Keratinocyte (primary cell): ENCODE measurements around the gene GRB14. TPM values are rescaled to one million over a fixed set of nuclear protein-coding genes. Genes with fewer than 3 reads are reported as not detected.

Experiments used
- DNase-seq: peaks from one replicate; pipeline ENCODE4 v3.0.0-alpha.2; 2011; ENCODE audit warnings: low read depth, missing footprints, low spot score
- FAIRE-seq: peaks from 2 replicates; lab custom pipeline; 2011; peaks lifted over from hg19 to GRCh38; lab: Jason Lieb, UNC
- H2AFZ ChIP-seq: 2 replicates; pipeline ENCODE4 v1.6.0; 2012; ENCODE audit warnings: low read length, control low read depth, inconsistent platforms; ENCODE audit not compliant: control insufficient read depth
- H3K27ac ChIP-seq: 2 replicates; pipeline ENCODE4 v1.5.1; 2011; ENCODE audit warnings: low read length; ENCODE audit not compliant: control insufficient read depth, insufficient read depth
- H3K27me3 ChIP-seq: 3 replicates; pipeline ENCODE4 v1.6.0; 2011; ENCODE audit warnings: low read length; ENCODE audit not compliant: control insufficient read depth, insufficient read depth; ENCODE audit errors: extremely low read depth
- H3K36me3 ChIP-seq, 2 experiments: 2 replicates in 1 of 2; 3 replicates in 1 of 2; pipeline ENCODE4 v1.5.1; 2011; ENCODE audit warnings: low read length in 2 of 2, mild to moderate bottlenecking in 1 of 2; ENCODE audit not compliant: control insufficient read depth in 2 of 2, insufficient read depth in 2 of 2; ENCODE audit errors: extremely low read depth in 1 of 2
- H3K4me1 ChIP-seq: 3 replicates; pipeline ENCODE4 v1.5.1; 2011; ENCODE audit warnings: low read length; ENCODE audit not compliant: control insufficient read depth, insufficient read depth; ENCODE audit errors: extremely low read depth
- H3K4me2 ChIP-seq: 3 replicates; pipeline ENCODE4 v1.6.0; 2011; ENCODE audit warnings: low read depth, low read length; ENCODE audit not compliant: control insufficient read depth, insufficient read depth; ENCODE audit errors: extremely low read depth
- H3K4me3 ChIP-seq, 3 experiments: fragments of 200-600 bp in 1 of 3; sonication (generic) in 1 of 3; 2 replicates in 2 of 3; 3 replicates in 1 of 3; pipeline ENCODE4 v1.5.1; 2011 to 2016; ENCODE audit warnings: low read length in 3 of 3, mild to moderate bottlenecking in 3 of 3, control low read depth in 2 of 3, inconsistent platforms in 1 of 3, low read depth in 1 of 3, mixed read lengths in 1 of 3, mixed run types in 1 of 3, moderate library complexity in 1 of 3; ENCODE audit not compliant: control insufficient read depth in 2 of 3, insufficient read depth in 2 of 3; ENCODE audit errors: extremely low read depth in 1 of 3
- H3K79me2 ChIP-seq: 2 replicates; pipeline ENCODE4 v1.6.0; 2012; ENCODE audit warnings: low read length; ENCODE audit not compliant: control insufficient read depth, insufficient read depth
- H3K9ac ChIP-seq: 3 replicates; pipeline ENCODE4 v1.6.0; 2011; ENCODE audit warnings: low read length; ENCODE audit not compliant: control insufficient read depth, insufficient read depth; ENCODE audit errors: extremely low read depth
- H3K9me1 ChIP-seq: 3 replicates; pipeline ENCODE4 v1.6.0; 2011; ENCODE audit warnings: low read length; ENCODE audit not compliant: control insufficient read depth, insufficient read depth; ENCODE audit errors: extremely low read depth
- H3K9me3 ChIP-seq: 2 replicates; pipeline ENCODE4 v1.5.1; 2012; ENCODE audit warnings: low read depth, low read length; ENCODE audit not compliant: control insufficient read depth
- H4K20me1 ChIP-seq: 3 replicates; pipeline ENCODE4 v1.6.0; 2011; ENCODE audit warnings: low read length; ENCODE audit not compliant: control insufficient read depth, insufficient read depth; ENCODE audit errors: extremely low read depth
- EZH2 ChIP-seq: IDR thresholded peaks from one replicate; pipeline ENCODE4 v1.6.1; 2012; ENCODE audit warnings: inconsistent platforms, mild to moderate bottlenecking, low read length, moderate library complexity
- dilution Hi-C: fragments of 300-500 bp; cut with MboI; formaldehyde crosslinking; loops from one replicate; pipeline ENCODE4 v1.7.0; 2020; ENCODE audit warnings: low sequenced_read_pairs; ENCODE audit not compliant: extremely low pct_ligation_motif_present
- polyA plus RNA-seq, 5 experiments: library from polyadenylated mRNA; depleted of rRNA in 3 of 5; stranded (reverse) in 3 of 5; stranded (forward) in 1 of 5; unstranded in 1 of 5; fragments of >200 nt; gene quantifications; 1 replicate in 1 of 5; 2 replicates in 3 of 5; 3 replicates in 1 of 5; pipeline versions ENCODE4 v1.2.1 to v1.2.3, GENCODE V29; 2011 to 2012; ENCODE audit warnings: missing spikeins in 2 of 5, low read depth in 1 of 5, low replicate concordance in 1 of 5
- TF ChIP-seq, protein P1 (sequence below), 3 experiments: IDR thresholded peaks in 1 of 3; conservative IDR thresholded peaks in 1 of 3; optimal IDR thresholded peaks in 1 of 3; 2 replicates in 2 of 3; 3 replicates in 1 of 3; pipeline versions ENCODE3 to v1.5.1; 2011; ENCODE audit warnings: low read length in 3 of 3, mild to moderate bottlenecking in 3 of 3, moderate library complexity in 2 of 3, control low read depth in 1 of 3, inconsistent platforms in 1 of 3; ENCODE audit not compliant: insufficient read depth in 2 of 3; ENCODE audit errors: extremely low read depth in 1 of 3

Gene GRB14
- polyA plus RNA-seq, 1 donor (not counting 4 experiments of a cell fraction or from before 2014, with no cell fraction given), result 4.2 TPM

DNA sequence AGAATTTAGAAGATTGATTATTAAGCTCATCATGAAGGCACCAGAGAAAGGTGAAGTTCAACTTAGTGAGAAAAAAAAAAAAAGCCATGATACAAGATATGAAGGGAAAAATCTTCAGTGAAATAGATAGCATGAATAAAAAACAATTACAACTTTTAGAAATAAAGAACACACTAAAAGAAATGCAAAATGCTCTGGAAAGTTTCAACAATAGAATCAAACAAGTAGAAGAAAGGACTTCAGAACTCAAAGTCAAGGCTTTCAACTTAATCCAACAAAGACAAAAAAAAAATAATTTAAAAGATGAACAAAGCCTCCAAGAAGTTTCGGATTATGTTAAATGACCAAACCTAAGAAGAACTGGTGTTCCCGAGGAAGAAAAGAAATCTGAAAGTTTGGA lies 105.5 kb downstream of the GRB14 start:
- no peak overlapping the region for H3K9ac ChIP-seq
- no peak overlapping the region for H2AFZ ChIP-seq
- no peaks in the 10 kb centered on the region for H3K79me2 ChIP-seq
- no peak overlapping the region for H3K4me2 ChIP-seq
- no peak for DNase-seq
- no peak overlapping the region for H3K27ac ChIP-seq
- no peaks in the 10 kb centered on the region for H3K36me3 ChIP-seq
- dilution Hi-C loops, result no loop called here
- H3K9me1 ChIP-seq, result no peaks in the 10 kb centered on the region
- TF ChIP-seq, protein P1, sequence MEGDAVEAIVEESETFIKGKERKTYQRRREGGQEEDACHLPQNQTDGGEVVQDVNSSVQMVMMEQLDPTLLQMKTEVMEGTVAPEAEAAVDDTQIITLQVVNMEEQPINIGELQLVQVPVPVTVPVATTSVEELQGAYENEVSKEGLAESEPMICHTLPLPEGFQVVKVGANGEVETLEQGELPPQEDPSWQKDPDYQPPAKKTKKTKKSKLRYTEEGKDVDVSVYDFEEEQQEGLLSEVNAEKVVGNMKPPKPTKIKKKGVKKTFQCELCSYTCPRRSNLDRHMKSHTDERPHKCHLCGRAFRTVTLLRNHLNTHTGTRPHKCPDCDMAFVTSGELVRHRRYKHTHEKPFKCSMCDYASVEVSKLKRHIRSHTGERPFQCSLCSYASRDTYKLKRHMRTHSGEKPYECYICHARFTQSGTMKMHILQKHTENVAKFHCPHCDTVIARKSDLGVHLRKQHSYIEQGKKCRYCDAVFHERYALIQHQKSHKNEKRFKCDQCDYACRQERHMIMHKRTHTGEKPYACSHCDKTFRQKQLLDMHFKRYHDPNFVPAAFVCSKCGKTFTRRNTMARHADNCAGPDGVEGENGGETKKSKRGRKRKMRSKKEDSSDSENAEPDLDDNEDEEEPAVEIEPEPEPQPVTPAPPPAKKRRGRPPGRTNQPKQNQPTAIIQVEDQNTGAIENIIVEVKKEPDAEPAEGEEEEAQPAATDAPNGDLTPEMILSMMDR (optimal IDR thresholded peaks at IDR 0.05 in 1 of 3, IDR thresholded peaks at IDR 0.05 in 1 of 3, conservative IDR thresholded peaks at IDR 0.05 in 1 of 3; ENCODE audit: extremely low read depth in 1 of 3, insufficient read depth in 2 of 3, low read length in 3 of 3), result no peak
- TF ChIP-seq EZH2, result no peak
- H3K4me3 ChIP-seq, result no peak overlapping the region
- no peak for FAIRE-seq
- no peaks in the 10 kb centered on the region for H3K9me3 ChIP-seq
- peaks cover 12% of the 10 kb centered on the region for H3K4me1 ChIP-seq
- no peaks in the 10 kb centered on the region for H3K27me3 ChIP-seq
- H4K20me1 ChIP-seq, result no peaks in the 10 kb centered on the region

DNA sequence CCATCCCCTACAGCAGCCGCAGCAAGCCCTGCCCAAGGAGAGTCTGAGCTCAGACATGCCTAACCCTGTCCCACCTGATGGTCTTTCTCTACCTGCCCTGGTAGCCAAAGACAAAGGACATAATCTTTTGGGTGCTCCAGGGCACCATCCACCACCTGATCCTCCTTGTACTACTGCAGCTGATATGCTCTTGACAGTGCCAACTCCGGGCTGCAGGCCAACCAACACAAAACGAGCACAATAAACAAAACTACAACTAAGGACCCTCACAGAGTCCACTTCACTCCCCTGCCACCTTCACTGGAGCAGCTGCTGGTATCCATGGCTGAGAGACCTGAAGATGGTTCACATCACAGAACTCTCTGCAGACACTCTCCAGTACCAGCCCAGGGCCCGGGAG lies 106.3 kb downstream of the GRB14 start:
- Histone ChIP-seq H4K20me1 (no peaks in the 10 kb centered on the region), H3K4me3 (no peak overlapping the region), H3K4me1 (peaks cover 12% of the 10 kb centered on the region), H3K27ac (no peak overlapping the region), H3K9me3 (no peaks in the 10 kb centered on the region), H3K79me2 (no peaks in the 10 kb centered on the region), H2AFZ (no peak overlapping the region), H3K9me1 (no peaks in the 10 kb centered on the region), H3K9ac (no peak overlapping the region), H3K27me3 (no peaks in the 10 kb centered on the region), H3K36me3 (no peaks in the 10 kb centered on the region), H3K4me2 (peak overlapping the region; percentile 36)
- DNase-seq, result no peak
- dilution Hi-C loops, result no loop called here
- FAIRE-seq, result peak; percentile 9
- no peak for TF ChIP-seq EZH2
- TF ChIP-seq, protein P1 (optimal IDR thresholded peaks at IDR 0.05 in 1 of 3, IDR thresholded peaks at IDR 0.05 in 1 of 3, conservative IDR thresholded peaks at IDR 0.05 in 1 of 3; ENCODE audit: extremely low read depth in 1 of 3, insufficient read depth in 2 of 3, low read length in 3 of 3), result no peak
